Glutamatergic neuron (in vitro differentiated cells): ENCODE results near the gene PDCD1. TPM values are rescaled to one million over a fixed set of nuclear protein-coding genes. Genes with fewer than 3 reads are reported as not detected.

Experiments
- DNase-seq: peaks from one replicate; pipeline ENCODE4 v3.0.0; 2022
- H3K27ac Mint-ChIP-seq: one replicate; pipeline ENCODE4 v1.8.0; 2020; ENCODE audit warnings: mild to moderate bottlenecking, mixed read lengths, inconsistent platforms; ENCODE audit not compliant: unreplicated experiment
- H3K27me3 Mint-ChIP-seq: one replicate; pipeline ENCODE4 v1.8.0; 2020; ENCODE audit warnings: mild to moderate bottlenecking, moderate library complexity, mixed read lengths, inconsistent platforms; ENCODE audit not compliant: unreplicated experiment
- H3K36me3 Mint-ChIP-seq: one replicate; pipeline ENCODE4 v1.8.0; 2020; ENCODE audit warnings: mild to moderate bottlenecking, mixed read lengths, inconsistent platforms; ENCODE audit not compliant: unreplicated experiment
- H3K4me1 Mint-ChIP-seq: one replicate; pipeline ENCODE4 v1.8.0; 2020; ENCODE audit warnings: mild to moderate bottlenecking, low read depth, mixed read lengths, inconsistent platforms; ENCODE audit not compliant: unreplicated experiment
- H3K4me3 Mint-ChIP-seq: one replicate; pipeline ENCODE4 v1.8.0; 2020; ENCODE audit warnings: mild to moderate bottlenecking, mixed read lengths, inconsistent platforms; ENCODE audit not compliant: unreplicated experiment
- H3K9me3 Mint-ChIP-seq: one replicate; pipeline ENCODE4 v1.8.0; 2020; ENCODE audit warnings: mild to moderate bottlenecking, moderate library complexity, mixed read lengths, inconsistent platforms; ENCODE audit not compliant: unreplicated experiment
- total RNA-seq: library from RNA; stranded (reverse); fragmentation: NEBNext Ultra II Directional; extraction: Animal tissue kit (Norgen Biotek cat#: 25700); gene quantifications from one replicate; pipeline ENCODE4 v1.2.1, GENCODE V29; 2021; ENCODE audit not compliant: unreplicated experiment
- TF ChIP-seq, protein P1 (sequence below): fragments of 200-600 bp; sonication (generic); IDR thresholded peaks from one replicate; pipeline ENCODE4 v1.5.0; 2021; ENCODE audit not compliant: partially characterized antibody, unreplicated experiment

The PDCD1 gene
- total RNA-seq, 1 donor from 2014 or later: not detected

DNA sequence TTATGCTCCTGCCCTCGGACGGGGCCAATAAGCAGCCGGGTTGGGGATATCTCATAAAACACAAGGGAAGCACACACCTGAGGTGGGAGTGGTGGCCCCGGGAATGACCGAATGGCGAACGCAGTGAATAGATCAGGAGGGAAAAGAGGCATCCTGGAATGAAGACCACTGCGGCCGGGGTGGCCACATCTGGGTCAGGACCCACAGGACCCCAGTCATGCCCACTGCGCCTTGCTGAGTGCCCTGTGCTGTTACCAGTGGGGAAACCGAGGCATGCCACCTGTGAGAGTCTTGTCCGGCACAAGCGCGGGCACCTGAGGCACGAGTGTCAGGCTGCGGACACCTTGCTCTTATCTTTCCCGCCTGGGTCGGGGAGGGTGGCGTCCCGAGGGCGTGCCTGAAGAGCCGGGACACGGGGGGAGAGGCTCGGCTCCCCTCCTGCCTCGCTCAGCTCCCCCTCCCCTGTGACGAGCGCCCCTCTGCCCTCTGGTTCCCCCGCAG, 1.6 kb downstream of the PDCD1 start:
- Mint-ChIP-seq H3K27me3 (peaks cover 3% of the 10 kb centered on the region), H3K4me1 (no peaks in the 10 kb centered on the region), H3K27ac (no peak overlapping the region), H3K36me3 (no peaks in the 10 kb centered on the region), H3K9me3 (peaks cover 4% of the 10 kb centered on the region), H3K4me3 (no peak overlapping the region)
- TF ChIP-seq, protein P1, sequence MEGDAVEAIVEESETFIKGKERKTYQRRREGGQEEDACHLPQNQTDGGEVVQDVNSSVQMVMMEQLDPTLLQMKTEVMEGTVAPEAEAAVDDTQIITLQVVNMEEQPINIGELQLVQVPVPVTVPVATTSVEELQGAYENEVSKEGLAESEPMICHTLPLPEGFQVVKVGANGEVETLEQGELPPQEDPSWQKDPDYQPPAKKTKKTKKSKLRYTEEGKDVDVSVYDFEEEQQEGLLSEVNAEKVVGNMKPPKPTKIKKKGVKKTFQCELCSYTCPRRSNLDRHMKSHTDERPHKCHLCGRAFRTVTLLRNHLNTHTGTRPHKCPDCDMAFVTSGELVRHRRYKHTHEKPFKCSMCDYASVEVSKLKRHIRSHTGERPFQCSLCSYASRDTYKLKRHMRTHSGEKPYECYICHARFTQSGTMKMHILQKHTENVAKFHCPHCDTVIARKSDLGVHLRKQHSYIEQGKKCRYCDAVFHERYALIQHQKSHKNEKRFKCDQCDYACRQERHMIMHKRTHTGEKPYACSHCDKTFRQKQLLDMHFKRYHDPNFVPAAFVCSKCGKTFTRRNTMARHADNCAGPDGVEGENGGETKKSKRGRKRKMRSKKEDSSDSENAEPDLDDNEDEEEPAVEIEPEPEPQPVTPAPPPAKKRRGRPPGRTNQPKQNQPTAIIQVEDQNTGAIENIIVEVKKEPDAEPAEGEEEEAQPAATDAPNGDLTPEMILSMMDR: no peak
- no peak for DNase-seq

- H3K27ac Mint-ChIP-seq: peak overlapping the region; percentile 48
- H3K4me1 Mint-ChIP-seq: no peaks in the 10 kb centered on the region
- peaks cover 3% of the 10 kb centered on the region for H3K27me3 Mint-ChIP-seq
- peak; percentile 20 for DNase-seq
- no peak overlapping the region for H3K4me3 Mint-ChIP-seq
- peaks cover 2% of the 10 kb centered on the region for H3K9me3 Mint-ChIP-seq
- TF ChIP-seq, protein P1: no peak
- no peaks in the 10 kb centered on the region for H3K36me3 Mint-ChIP-seq
Measured at GRCh38 chr2:241855888-241856422, 2.7 kb downstream of the PDCD1 start.

- Mint-ChIP-seq H3K4me1 (no peaks in the 10 kb centered on the region), H3K27me3 (peaks cover 3% of the 10 kb centered on the region), H3K36me3 (no peaks in the 10 kb centered on the region), H3K9me3 (peaks cover 2% of the 10 kb centered on the region), H3K4me3 (no peak overlapping the region), H3K27ac (no peak overlapping the region)
- TF ChIP-seq, protein P1: no peak
- DNase-seq: no peak
Measured at GRCh38 chr2:241855245-241855887, 3.3 kb downstream of the PDCD1 start.

GRCh38 chr2:241854342-241855244, 4.1 kb downstream of the PDCD1 start:
- peaks cover 2% of the 10 kb centered on the region for H3K9me3 Mint-ChIP-seq
- H3K27me3 Mint-ChIP-seq: peaks cover 3% of the 10 kb centered on the region
- H3K4me3 Mint-ChIP-seq: no peak overlapping the region

More at GRCh38 chr2:241854342-241855244, 4.1 kb downstream of the PDCD1 start:
- TF ChIP-seq, protein P1: no peak
- no peaks in the 10 kb centered on the region for H3K36me3 Mint-ChIP-seq
- no peak for DNase-seq
- no peak overlapping the region for H3K27ac Mint-ChIP-seq
- H3K4me1 Mint-ChIP-seq: no peaks in the 10 kb centered on the region
